Ishikawa (cell line): Measurements from ENCODE around the gene PPP1R12B.

ENCODE experiments used
- CEBPB ChIP-seq: IDR thresholded peaks from 2 replicates; pipeline ENCODE4 v1.6.1; 2012
- CREB1 ChIP-seq: IDR thresholded peaks from 2 replicates; pipeline ENCODE4 v1.6.1; 2012; ENCODE audit warnings: low read depth
- EGR1 ChIP-seq: IDR thresholded peaks from 2 replicates; pipeline ENCODE4 v1.6.1; 2012
- EP300 ChIP-seq: IDR thresholded peaks from 2 replicates; pipeline ENCODE4 v1.6.1; 2012; ENCODE audit warnings: borderline replicate concordance
- FOXM1 ChIP-seq: IDR thresholded peaks from 2 replicates; pipeline ENCODE4 v1.6.1; 2012; ENCODE audit warnings: low read depth, borderline replicate concordance
- NFIC ChIP-seq: IDR thresholded peaks from 2 replicates; pipeline ENCODE4 v1.6.1; 2012
- RAD21 ChIP-seq: IDR thresholded peaks from 2 replicates; pipeline ENCODE4 v1.6.1; 2012; ENCODE audit warnings: low read depth
- REST ChIP-seq: IDR thresholded peaks from 2 replicates; pipeline ENCODE4 v1.6.1; 2012; ENCODE audit warnings: low read depth, mild to moderate bottlenecking
- TAF1 ChIP-seq: IDR thresholded peaks from 2 replicates; pipeline ENCODE4 v1.6.1; 2012; ENCODE audit warnings: low read depth, mild to moderate bottlenecking
- TCF12 ChIP-seq: IDR thresholded peaks from 2 replicates; pipeline ENCODE4 v1.6.1; 2012; ENCODE audit warnings: low read depth
- TEAD4 ChIP-seq: IDR thresholded peaks from 2 replicates; pipeline ENCODE4 v1.6.1; 2012
- YY1 ChIP-seq: IDR thresholded peaks from 2 replicates; pipeline ENCODE4 v1.6.1; 2012; ENCODE audit warnings: low read depth
- ZBTB7A ChIP-seq: IDR thresholded peaks from 2 replicates; pipeline ENCODE4 v1.6.1; 2012; ENCODE audit warnings: low read depth
- TF ChIP-seq, protein P1 (sequence below): IDR thresholded peaks from 2 replicates; pipeline ENCODE4 v1.6.1; 2012
- TF ChIP-seq, protein P2 (sequence below): IDR thresholded peaks from 2 replicates; pipeline ENCODE4 v1.6.1; 2012

PPP1R12B gene

GRCh38 chr1:202362212-202362611, 13.7 kb downstream of the PPP1R12B start:
- TF ChIP-seq TEAD4 (no peak), EGR1 (no peak), CEBPB (no peak), RAD21 (no peak), EP300 (no peak), ZBTB7A (no peak), TAF1 (no peak)
- TF ChIP-seq, protein P1, sequence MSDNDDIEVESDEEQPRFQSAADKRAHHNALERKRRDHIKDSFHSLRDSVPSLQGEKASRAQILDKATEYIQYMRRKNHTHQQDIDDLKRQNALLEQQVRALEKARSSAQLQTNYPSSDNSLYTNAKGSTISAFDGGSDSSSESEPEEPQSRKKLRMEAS: no peak

GRCh38 chr1:202365092-202365815, 16.8 kb downstream of the PPP1R12B start:
- TF ChIP-seq REST: no peak
- TF ChIP-seq EP300: no peak
- no peak for TF ChIP-seq TAF1
- no peak for TF ChIP-seq TEAD4
- TF ChIP-seq YY1: no peak
- TF ChIP-seq ZBTB7A: no peak
- no peak for TF ChIP-seq RAD21
- TF ChIP-seq FOXM1: no peak
- TF ChIP-seq CREB1: no peak
- TF ChIP-seq NFIC: no peak
- no peak for TF ChIP-seq CEBPB
- TF ChIP-seq, protein P1: no peak
- TF ChIP-seq, protein P2, sequence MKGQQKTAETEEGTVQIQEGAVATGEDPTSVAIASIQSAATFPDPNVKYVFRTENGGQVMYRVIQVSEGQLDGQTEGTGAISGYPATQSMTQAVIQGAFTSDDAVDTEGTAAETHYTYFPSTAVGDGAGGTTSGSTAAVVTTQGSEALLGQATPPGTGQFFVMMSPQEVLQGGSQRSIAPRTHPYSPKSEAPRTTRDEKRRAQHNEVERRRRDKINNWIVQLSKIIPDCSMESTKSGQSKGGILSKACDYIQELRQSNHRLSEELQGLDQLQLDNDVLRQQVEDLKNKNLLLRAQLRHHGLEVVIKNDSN: no peak
- TF ChIP-seq TCF12: no peak
- TF ChIP-seq EGR1: no peak

GRCh38 chr1:202367271-202367670, 18.8 kb downstream of the PPP1R12B start:
- TF ChIP-seq REST (no peak), RAD21 (no peak), NFIC (no peak), ZBTB7A (no peak), TEAD4 (no peak), EGR1 (no peak), TAF1 (no peak), YY1 (no peak)

- TF ChIP-seq TAF1 (no peak), FOXM1 (no peak), TEAD4 (no peak)
Observed at GRCh38 chr1:202374099-202374498, 25.6 kb downstream of the PPP1R12B start.

DNA sequence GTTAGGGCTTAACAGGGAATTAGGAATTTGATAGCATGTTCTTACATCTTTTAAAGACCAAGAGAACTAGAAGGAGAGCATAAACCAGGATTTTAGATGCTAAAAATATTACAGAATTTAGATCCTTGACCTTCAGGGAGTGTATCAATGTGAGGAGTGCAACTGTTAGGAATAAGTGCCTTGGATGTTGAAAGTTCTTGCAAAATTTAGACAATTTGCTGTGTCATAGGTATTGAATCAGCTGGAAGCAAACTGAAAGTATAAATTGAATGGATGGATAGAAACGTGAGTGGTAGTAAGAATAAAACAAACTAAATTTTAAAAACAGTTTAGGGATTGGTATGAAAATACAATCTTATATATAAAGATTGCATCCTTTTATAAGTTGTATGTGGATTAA, 27.7 kb downstream of the PPP1R12B start:
- TF ChIP-seq ZBTB7A (no peak), TCF12 (no peak), EGR1 (no peak), RAD21 (no peak), YY1 (no peak), EP300 (no peak), NFIC (no peak), CREB1 (no peak), TAF1 (no peak), CEBPB (no peak), FOXM1 (no peak), TEAD4 (no peak)
- TF ChIP-seq, protein P1: no peak
- TF ChIP-seq, protein P2: no peak

DNA sequence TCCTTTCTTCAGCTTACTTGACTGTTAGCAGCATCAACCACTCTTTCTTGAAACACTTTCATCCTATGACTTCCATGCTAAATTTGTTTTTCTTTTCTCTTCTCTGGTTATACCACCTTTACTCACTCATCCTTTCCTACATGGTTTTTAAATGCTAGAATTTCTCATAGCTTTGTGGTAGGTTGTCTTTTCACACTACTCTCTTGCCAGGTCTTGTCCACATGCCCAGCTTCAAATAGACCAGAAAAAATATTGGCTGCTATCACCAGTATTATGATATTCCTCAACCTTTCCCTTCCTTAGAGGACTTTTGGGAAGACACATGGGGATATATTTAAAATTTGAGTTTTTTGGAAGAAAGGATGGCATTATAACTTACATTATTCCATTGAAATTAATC, 48.8 kb downstream of the PPP1R12B start:
- no peak for TF ChIP-seq ZBTB7A
- no peak for TF ChIP-seq FOXM1
- no peak for TF ChIP-seq REST
- TF ChIP-seq YY1: no peak
